DND-41 (cell line): ENCODE results near the gene ARHGEF16.

Source experiments
- ATAC-seq: fragments of 200-7000 bp; cut with Tn5 transposase; 3 replicates; pipeline ENCODE4 v1.9.1; 2021; ENCODE audit warnings: low read depth; ENCODE audit not compliant: insufficient read depth
- DNase-seq: peaks from one replicate; pipeline ENCODE4 v3.0.0-alpha.2; 2020
- H2AFZ ChIP-seq: 2 replicates; pipeline ENCODE4 v1.6.0; 2012; ENCODE audit warnings: low read depth, low read length
- H3K27ac ChIP-seq: 2 replicates; pipeline ENCODE4 v1.5.1; 2012; ENCODE audit warnings: low read length, inconsistent platforms
- H3K27me3 ChIP-seq: fragments of 200-600 bp; sonication (generic); 2 replicates; pipeline ENCODE4 v1.6.0; 2012; ENCODE audit warnings: low read length, mild to moderate bottlenecking, inconsistent platforms; ENCODE audit not compliant: insufficient read depth, poor library complexity
- H3K36me3 ChIP-seq: 2 replicates; pipeline ENCODE4 v1.5.1; 2012; ENCODE audit warnings: low read length, inconsistent platforms; ENCODE audit not compliant: insufficient read depth
- H3K4me1 ChIP-seq: 2 replicates; pipeline ENCODE4 v1.5.1; 2012; ENCODE audit warnings: mild to moderate bottlenecking, low read length; ENCODE audit not compliant: insufficient read depth
- H3K4me2 ChIP-seq: 2 replicates; pipeline ENCODE4 v1.6.0; 2012; ENCODE audit warnings: mild to moderate bottlenecking, moderate library complexity, low read length, inconsistent platforms; ENCODE audit not compliant: insufficient read depth
- H3K4me3 ChIP-seq, 2 experiments: fragments of 200-600 bp in 1 of 2; shearing (Covaris generic) in 1 of 2; 2 replicates each; pipeline ENCODE4 v1.5.1; 2012 to 2016; ENCODE audit warnings: inconsistent platforms in 2 of 2, low read length in 2 of 2, mild to moderate bottlenecking in 2 of 2, low read depth in 1 of 2, moderate library complexity in 1 of 2
- H3K79me2 ChIP-seq: 2 replicates; pipeline ENCODE4 v1.6.0; 2012; ENCODE audit warnings: low read length, inconsistent platforms; ENCODE audit not compliant: insufficient read depth
- H3K9ac ChIP-seq: 2 replicates; pipeline ENCODE4 v1.6.0; 2012; ENCODE audit warnings: low read depth, mild to moderate bottlenecking, inconsistent platforms, low read length, moderate library complexity
- H3K9me3 ChIP-seq: 2 replicates; pipeline ENCODE4 v1.5.1; 2012; ENCODE audit warnings: low read length, moderate library complexity, mild to moderate bottlenecking, inconsistent platforms; ENCODE audit not compliant: insufficient read depth, severe bottlenecking
- H4K20me1 ChIP-seq: 2 replicates; pipeline ENCODE4 v1.6.0; 2012; ENCODE audit warnings: low read length; ENCODE audit not compliant: insufficient read depth
- CTCF ChIP-seq: IDR thresholded peaks from 2 replicates; pipeline ENCODE4 v1.5.1; 2012; ENCODE audit warnings: borderline replicate concordance, low read length, moderate library complexity, mild to moderate bottlenecking; ENCODE audit not compliant: poor library complexity, severe bottlenecking; ENCODE audit errors: extremely low read depth
- EZH2 ChIP-seq: IDR thresholded peaks from 3 replicates; pipeline ENCODE4 v1.6.1; 2012; ENCODE audit warnings: borderline replicate concordance, low read depth, mild to moderate bottlenecking, moderate library complexity, low read length, inconsistent platforms; ENCODE audit not compliant: severe bottlenecking

Gene ARHGEF16

GRCh38 chr1:3463013-3463385 lies 8.5 kb downstream of the ARHGEF16 start:
- Histone ChIP-seq H3K79me2 (no peaks in the 10 kb centered on the region), H3K4me3 (no peak overlapping the region), H3K9ac (no peak overlapping the region), H3K36me3 (no peaks in the 10 kb centered on the region), H3K4me1 (no peaks in the 10 kb centered on the region), H3K27ac (no peak overlapping the region), H3K4me2 (no peak overlapping the region), H3K27me3 (peaks cover 6% of the 10 kb centered on the region), H2AFZ (no peak overlapping the region), H3K9me3 (no peaks in the 10 kb centered on the region), H4K20me1 (peaks cover 2% of the 10 kb centered on the region)
- ATAC-seq (no peak), DNase-seq (no peak)
- TF ChIP-seq CTCF (no peak), EZH2 (no peak)

GRCh38 chr1:3463408-3463863 lies 9.0 kb downstream of the ARHGEF16 start:
- no peaks in the 10 kb centered on the region for H3K79me2 ChIP-seq
- TF ChIP-seq EZH2 (no peak), CTCF (no peak)
- no peak overlapping the region for H3K4me2 ChIP-seq
- no peak overlapping the region for H3K9ac ChIP-seq
- no peaks in the 10 kb centered on the region; the same call in none of the 2 replicates for H4K20me1 ChIP-seq
- H2AFZ ChIP-seq, result no peak overlapping the region
- H3K4me3 ChIP-seq, result no peak overlapping the region
- no peaks in the 10 kb centered on the region for H3K36me3 ChIP-seq
- no peak overlapping the region for H3K27ac ChIP-seq
- no peak for ATAC-seq
- H3K27me3 ChIP-seq, result peaks cover 6% of the 10 kb centered on the region
- no peaks in the 10 kb centered on the region for H3K9me3 ChIP-seq
- DNase-seq, result no peak
- no peaks in the 10 kb centered on the region for H3K4me1 ChIP-seq

GRCh38 chr1:3463891-3464648 lies 9.6 kb downstream of the ARHGEF16 start:
- TF ChIP-seq EZH2 (no peak), CTCF (no peak)
- Histone ChIP-seq H3K9ac (no peak overlapping the region), H3K4me2 (no peak overlapping the region), H2AFZ (no peak overlapping the region), H3K79me2 (no peaks in the 10 kb centered on the region), H3K36me3 (no peaks in the 10 kb centered on the region), H3K4me1 (no peaks in the 10 kb centered on the region), H3K4me3 (no peak overlapping the region), H3K27me3 (peaks cover 6% of the 10 kb centered on the region), H3K9me3 (no peaks in the 10 kb centered on the region), H3K27ac (no peak overlapping the region), H4K20me1 (no peaks in the 10 kb centered on the region; the same call in none of the 2 replicates)
- ATAC-seq (no peak), DNase-seq (no peak)
